Inferior parietal cortex (tissue), 1 donor: ENCODE measurements around the gene GASK1A.

Experiments
- DNase-seq: peaks from one replicate; pipeline ENCODE4 v3.0.0-alpha.2; 2016; ENCODE audit errors: extremely low spot score

GASK1A gene

GRCh38 chr3:43013256-43013655 is 34.1 kb downstream of the GASK1A start:
- no peak for DNase-seq

GRCh38 chr3:43013743-43014155 is 34.6 kb downstream of the GASK1A start:
- no peak for DNase-seq

- no peak for DNase-seq
Measured at GRCh38 chr3:43014241-43014640, 35.1 kb downstream of the GASK1A start.

- no peak for DNase-seq
Measured at GRCh38 chr3:43014956-43015355, 35.8 kb downstream of the GASK1A start.

- no peak for DNase-seq
Measured at GRCh38 chr3:43015572-43015971, 36.5 kb downstream of the GASK1A start.

GRCh38 chr3:43015991-43016865 is 37.1 kb downstream of the GASK1A start:
- no peak for DNase-seq

GRCh38 chr3:43017004-43017403 is 37.9 kb downstream of the GASK1A start:
- no peak for DNase-seq

GRCh38 chr3:43017593-43018195 is 38.6 kb downstream of the GASK1A start:
- no peak for DNase-seq

GRCh38 chr3:43018246-43018645 is 39.1 kb downstream of the GASK1A start:
- DNase-seq: no peak

GRCh38 chr3:43019006-43019809 is 40.1 kb downstream of the GASK1A start:
- no peak for DNase-seq

GRCh38 chr3:43019826-43020225 is 40.7 kb downstream of the GASK1A start:
- no peak for DNase-seq

- no peak for DNase-seq
Measured at GRCh38 chr3:43021186-43021585, 42.1 kb downstream of the GASK1A start.

GRCh38 chr3:43022121-43022520 is 43.0 kb downstream of the GASK1A start:
- DNase-seq: no peak

- DNase-seq: no peak
Measured at GRCh38 chr3:43023066-43023465, 44.0 kb downstream of the GASK1A start.

- no peak for DNase-seq
Measured at GRCh38 chr3:43023746-43024145, 44.6 kb downstream of the GASK1A start.

- DNase-seq: no peak
Measured at GRCh38 chr3:43024181-43024885, 45.2 kb downstream of the GASK1A start.

GRCh38 chr3:43025423-43025822 is 46.3 kb downstream of the GASK1A start:
- no peak for DNase-seq

GRCh38 chr3:43028001-43028400 is 48.9 kb downstream of the GASK1A start:
- DNase-seq: no peak

GRCh38 chr3:43028678-43029490 is 49.8 kb downstream of the GASK1A start:
- DNase-seq: no peak

- DNase-seq: no peak
Measured at GRCh38 chr3:43030162-43030935, 51.2 kb downstream of the GASK1A start.
